GM21717 (cell line): ENCODE measurements around the gene TNFRSF18.

ENCODE experiments used
- ATAC-seq: cut with Tn5 transposase; IDR thresholded peaks from one replicate; pipeline ENCODE4 v1.9.1; 2021; ENCODE audit warnings: mild to moderate bottlenecking, moderate library complexity; ENCODE audit not compliant: unreplicated experiment

TNFRSF18 gene

DNA sequence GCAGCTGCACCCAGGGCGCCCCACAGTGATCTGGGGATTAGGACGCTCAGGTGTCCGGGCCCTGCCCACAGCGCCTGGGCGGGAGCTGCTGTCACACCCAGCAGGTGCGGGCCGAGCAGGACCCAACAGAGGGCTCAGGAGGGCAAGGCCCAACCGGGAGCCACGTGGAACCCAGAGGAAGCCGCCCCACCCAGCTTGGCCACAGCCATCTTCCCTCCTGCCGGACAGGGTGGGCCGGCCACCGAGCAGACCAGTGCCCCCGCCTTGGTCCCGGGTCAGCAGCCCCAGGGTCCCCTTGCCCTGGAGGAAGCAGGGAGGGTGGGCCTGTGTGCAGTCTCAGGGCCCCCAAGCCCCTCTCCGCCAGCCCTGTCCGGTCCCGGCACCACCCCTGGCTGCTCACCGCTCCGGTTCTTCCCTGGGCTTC is 39.0 kb downstream of the TNFRSF18 start:
- no peak for ATAC-seq

DNA sequence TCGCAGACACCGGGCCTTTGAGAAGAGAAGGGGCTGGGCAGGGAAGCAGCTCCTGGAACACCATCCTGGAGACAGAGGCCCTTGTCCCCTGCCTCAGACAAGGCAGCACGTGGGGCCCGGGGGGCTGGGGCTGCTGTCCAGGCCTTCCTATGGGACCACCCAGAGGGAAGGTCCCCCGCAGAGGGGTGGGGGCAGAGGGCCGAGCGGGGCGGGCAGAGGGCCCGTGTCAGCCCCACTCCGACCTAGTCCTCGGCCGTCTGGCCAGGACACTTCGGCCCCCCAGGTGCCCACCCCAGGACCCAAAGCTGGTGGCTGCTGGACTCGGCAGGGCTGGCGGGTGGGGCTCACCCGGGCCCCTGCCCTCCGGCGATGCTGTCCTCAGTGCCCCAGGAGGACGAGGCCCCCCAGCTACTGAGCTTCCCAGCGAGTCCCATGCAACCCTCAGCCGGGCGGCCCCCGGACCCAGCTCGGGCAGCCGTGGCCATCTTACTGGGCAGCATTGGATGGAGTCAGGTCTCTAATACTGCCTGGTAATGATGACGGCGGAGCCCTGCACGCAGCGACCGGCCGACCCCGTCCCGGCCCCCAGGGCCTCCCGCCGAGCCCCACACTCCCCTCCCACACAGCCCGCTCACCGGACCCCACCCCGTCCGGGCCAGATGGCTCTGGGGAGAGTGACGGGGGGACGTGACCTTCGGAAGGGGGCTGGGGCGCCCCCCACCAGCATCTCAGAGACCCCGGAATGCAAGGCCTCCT is 39.6 kb downstream of the TNFRSF18 start:
- no peak for ATAC-seq

DNA sequence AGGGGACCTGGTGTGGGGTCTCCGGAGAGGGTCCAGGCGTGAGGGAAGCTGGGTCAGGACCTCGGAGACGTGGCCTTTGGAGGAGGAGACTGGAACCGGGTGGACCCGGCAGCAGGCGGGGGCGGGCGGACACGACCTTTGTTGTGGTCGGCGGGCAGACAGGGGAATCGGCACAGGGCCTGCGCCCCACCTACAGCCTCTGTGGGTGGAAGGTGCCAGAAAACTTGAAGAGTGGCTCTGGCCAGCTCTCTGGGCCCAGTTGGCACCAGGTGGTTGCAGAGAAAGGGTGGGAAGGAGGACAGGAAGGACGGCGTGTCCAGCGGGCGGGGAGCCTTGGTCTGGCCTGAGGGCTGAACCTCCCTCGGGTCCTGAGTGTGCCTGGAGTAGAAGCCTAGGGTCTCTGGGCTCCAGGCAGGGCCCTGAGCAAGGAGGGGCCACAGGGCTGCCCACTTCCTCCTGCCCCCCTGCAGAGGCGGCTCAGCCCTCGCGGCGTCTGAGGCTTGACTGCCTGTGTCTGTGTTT is 40.4 kb downstream of the TNFRSF18 start:
- no peak for ATAC-seq

DNA sequence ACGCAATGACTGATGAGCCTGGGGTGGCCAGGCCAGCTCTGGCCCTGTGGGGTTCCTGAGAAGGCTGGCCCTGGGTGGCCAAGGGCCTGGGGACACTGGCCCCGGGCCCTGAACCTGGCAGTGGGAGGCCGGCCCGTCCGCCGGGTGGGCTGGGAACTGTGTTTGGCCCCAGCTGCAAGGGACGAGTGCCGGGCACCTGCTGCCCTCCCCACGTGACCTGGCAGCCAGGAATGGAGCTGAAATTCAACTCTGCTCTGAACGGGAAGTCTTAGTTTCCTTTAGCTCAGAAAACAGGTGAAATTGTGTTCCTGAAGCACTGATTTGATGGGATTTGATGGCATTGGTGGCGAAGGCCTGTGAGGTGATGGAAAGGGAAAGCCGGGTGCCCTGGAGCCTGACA is 40.9 kb downstream of the TNFRSF18 start:
- ATAC-seq: no peak

DNA sequence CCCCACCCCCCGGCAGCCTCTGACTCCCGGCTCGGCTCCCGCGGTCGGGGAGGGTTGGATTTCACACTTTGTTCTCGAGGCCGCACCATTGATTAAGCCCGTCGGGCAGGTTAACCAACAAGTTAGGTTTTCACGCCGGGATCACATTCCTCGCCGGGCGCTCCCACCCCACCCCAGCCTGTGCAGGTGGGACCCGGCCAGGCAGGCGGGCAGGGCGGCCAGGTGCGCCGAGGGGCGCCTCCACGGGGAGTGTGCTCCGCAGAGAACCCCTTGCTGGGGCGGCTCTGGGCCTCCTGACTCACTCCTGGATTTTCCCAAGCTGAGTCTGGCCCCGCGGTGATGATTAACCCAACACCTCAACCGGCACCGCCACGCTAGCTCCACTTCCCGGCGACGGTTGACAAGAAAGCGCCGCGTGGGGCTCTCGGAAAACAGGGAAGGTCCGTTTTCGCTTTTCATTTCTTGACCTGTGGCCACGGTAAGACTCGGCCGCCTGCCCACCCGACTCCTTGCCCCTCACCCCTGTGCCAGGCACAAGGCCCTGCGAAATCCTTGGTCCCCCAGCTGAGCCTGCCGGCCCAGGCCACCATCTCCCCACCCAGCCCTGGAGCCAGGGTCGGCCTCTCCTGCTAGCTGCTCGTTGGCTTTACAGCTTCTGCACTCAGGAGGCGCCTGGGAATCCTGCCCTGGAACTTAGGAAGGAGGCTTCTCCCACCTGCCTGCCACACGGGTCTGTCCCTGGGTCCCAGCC is 41.5 kb downstream of the TNFRSF18 start:
- no peak for ATAC-seq

DNA sequence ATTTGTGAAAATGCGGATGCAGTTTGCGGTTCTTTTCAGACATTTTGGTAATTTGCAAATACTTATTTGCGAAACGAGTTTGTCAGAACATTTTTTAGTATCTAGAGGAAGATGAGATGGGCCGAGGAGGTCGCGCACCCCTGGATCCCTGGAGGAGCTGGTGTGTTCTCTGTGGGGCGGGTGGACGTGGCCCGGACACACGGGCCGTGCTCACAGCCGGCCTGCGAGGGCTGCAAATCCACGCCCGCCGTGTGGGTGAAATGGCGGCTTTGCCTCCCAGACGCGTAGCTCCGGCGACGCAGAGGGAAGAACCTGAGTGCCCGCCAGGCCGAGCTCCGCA is 42.1 kb downstream of the TNFRSF18 start:
- no peak for ATAC-seq

DNA sequence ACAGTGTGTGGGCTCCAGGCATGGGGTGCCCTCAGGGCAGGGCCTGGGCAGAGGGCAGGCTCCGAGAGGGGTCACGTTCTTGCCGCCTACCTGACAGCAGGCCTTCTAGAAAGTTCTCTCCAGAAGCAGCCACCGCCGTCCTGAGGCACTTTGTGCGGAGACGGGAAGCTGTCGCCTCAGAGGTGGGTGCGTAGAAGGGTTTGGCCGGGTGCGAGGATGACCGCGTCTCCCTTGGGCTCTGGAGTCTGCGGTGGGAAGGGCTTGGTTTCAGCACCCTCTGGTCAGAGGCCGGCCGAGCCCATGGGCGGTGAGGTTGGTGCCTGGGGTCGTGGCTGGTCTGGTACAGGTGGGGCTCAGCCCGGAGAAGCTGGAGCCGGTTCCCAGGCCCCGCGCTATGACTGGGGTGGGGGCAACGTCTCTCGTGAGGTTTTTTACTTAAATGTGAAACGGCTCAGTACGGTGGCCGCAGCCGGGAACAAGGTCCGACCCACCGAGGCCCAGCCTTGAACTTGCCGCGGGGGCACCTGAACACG is 42.8 kb downstream of the TNFRSF18 start:
- ATAC-seq: no peak

DNA sequence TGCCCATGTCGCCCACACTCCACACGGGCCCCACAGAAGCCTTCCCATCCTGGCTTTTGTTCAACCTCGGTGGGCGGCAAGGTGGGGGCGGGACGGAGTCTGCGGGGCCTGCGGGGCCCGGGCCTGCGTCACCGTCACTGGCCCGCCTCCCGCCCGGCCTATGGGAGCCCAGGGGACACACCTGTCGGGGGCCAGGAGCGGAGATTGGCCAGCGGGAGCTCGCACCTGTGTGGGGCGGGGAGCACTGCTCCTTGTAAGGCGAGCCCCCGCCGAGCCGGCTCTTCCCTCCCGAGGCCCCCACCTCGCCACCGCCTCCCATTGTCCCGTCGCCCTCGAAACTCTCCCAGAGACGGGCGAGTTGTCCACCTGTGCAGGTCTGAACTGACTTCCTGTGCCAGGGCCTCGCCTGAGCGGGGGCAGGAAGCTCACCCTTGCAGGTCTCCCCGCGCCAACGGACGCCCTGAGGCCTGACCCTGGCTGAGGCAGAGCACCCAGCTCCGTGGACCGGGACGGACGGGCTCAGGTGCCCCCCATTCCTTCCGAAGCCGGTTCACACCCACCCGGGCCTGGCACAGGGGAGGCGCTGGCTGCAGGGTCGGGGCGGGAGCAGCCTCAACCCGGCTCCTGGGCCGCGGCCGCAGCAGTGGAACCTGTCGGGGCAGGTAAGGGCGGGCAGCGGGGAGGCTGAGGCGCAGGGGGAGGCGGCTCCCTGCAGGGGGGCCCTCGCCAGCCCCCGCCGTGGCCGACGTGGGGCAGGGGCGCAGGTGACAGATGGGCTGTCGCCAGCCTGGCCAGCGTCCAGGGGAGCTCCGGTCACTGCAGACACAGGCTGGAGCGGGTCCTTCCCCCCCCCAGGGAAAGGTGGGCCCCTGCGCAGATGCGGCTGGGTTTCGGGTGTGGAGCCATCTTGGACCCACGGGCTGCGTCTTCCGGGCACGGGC is 43.5 kb downstream of the TNFRSF18 start:
- ATAC-seq: no peak

DNA sequence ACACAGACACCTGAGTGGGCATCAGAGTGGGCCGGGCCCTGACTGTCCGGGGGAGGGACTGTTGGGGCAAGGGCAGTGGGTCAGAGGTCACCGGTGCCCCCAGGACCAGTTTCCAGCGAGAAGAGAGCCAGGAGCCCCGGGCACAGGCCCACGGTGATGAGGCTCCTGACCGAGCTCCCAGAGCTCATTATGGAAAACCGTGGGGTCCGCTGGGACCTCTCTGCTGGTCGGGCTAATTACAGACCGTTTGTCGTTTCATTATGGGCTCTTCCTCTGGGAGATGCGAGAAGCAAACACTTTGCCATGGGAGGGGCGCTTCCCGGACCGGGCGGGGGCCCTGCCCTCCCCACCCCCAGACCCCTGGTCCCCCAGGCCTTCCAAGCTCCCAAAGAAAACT is 44.7 kb downstream of the TNFRSF18 start:
- no peak for ATAC-seq

DNA sequence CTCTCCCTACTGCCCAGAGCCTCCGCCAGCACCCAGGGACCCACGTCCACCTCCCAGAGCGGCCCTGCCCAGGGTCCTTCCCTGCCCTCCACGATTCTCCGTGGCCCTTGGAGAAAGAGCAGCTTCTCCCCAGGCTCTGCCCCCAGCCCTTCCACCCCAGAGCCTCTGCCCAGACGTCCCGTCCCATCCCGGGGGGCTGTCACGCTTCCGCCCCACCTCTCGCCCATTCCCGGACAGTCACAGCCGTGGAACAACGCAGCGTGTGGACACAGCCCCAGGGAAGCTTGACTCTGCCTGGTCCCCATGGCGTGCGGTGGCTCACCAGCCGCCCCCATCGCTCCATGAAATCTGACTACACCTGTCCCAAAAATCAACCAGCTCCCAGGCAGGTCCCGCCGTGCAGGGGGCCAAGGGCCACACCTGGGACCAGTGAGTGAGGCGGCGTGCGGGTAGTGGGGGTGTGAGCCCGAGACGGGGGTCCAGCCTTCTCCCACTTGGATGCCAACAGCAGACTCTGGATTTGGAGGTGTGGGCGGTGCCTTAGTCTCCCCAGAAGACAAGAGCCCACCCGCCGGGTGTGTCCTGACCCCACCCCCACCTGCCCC is 45.2 kb downstream of the TNFRSF18 start:
- no peak for ATAC-seq

DNA sequence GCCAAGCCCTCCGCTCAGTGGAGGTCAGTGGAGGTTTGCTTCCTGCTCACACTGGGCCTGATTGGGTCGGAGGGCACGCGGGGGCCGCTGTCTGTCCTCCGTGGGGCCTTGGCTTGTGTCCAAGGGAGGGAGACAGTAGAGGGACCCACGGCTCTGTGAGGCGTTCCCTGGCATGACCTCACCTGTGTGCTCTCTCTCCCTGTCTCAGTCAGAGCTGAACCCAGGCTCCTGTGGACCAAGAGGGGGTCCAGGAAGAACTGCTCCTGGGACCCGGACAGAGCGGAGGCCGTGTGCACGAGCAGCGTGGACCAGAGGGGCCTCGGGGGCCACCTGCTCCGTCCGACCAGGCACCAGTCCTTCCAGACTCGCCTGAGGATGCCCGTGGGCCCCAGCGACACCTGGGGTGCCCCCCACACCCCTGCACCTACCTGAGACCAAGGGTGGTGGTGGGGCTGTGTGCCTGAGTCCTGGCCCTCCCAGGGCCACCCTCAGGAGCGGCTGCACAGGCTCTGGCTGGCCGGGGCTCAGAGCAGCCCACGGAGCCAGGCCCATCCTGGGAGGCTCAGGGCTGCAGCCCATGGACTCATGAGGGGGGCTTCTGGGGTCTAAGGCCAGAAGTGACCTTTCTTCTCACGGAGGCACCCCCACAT is 46.0 kb downstream of the TNFRSF18 start:
- no peak for ATAC-seq

DNA sequence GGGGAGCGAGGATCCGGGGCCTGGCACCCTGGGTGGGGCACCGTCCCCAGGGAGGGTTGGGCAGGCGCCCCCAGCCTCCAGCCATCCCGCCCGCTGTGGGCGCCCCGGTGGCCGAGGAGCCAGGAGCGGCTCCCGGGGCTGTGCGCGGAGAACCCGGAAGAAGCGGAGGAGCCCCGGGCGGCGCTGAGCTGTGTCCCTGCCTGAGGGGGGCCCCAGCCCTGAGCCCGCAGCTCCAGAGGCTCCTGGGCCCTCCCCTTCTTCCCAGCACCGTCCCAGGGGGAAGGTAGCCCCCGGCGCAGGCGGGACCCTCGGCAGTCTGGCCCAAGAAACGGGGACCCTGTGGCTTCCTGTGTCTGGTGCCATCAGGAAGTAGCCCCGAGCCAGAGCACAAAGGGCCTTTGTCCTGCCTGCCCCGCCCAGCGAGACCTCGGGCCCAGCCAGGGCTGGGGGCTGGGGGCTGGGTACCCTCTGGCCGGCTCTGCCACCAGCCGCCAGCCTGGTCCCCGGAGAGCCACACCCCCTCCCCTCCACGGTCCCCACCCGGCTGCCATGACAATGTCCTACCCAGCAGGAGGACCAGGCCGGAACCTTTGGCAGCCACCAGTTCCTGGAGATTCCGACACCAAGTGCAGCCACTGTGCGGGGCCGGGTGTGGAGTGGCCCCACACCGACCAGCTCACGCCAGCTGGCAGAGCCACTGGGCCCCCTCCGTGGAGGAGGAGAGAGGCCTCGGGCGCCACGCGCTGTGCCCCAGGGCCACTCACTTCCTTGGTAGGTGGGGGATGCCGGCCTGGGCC is 48.3 kb downstream of the TNFRSF18 start:
- peak; percentile 38 for ATAC-seq

DNA sequence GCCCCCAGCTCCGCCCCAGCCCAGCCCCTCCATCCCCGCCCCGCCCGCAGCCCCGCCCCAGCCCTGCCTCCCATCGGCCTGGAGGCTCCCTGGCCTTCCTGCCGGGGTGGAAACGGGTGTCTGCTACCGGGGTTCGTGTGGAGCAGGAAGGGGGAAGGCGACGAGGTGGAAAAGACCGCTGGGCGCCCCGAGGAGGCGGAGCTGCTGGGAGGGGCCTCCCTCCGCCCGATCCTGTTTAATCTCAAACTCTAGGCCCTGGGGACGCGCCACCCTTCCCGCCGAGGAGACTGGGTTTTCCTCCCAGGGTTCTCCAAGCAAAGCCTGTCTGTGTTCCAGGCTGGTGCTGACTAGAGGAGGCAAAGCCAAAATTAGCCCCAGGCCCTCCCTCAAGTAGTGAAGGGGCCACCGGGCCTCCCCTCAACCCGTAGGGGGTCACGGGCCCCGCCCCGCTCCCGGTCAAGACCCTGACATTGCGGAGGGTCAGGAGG is 48.9 kb downstream of the TNFRSF18 start:
- peak; percentile 49 for ATAC-seq

DNA sequence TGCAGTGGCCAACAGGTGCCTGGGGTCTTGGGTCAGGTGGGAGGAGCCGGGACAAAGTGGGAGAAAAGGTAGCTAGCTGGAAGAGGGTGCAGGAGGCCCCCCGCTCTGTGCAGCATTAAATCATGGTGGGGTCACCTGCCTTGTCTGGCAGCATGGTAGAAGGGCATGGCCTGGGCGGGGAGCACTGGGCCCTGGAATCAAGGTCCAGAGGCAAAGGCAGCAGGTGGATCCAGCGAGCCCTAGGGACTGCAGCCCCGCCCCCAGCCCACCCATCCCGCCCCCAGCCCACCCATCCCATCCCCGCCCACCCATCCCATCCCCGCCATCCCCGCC is 49.4 kb downstream of the TNFRSF18 start:
- ATAC-seq: no peak

DNA sequence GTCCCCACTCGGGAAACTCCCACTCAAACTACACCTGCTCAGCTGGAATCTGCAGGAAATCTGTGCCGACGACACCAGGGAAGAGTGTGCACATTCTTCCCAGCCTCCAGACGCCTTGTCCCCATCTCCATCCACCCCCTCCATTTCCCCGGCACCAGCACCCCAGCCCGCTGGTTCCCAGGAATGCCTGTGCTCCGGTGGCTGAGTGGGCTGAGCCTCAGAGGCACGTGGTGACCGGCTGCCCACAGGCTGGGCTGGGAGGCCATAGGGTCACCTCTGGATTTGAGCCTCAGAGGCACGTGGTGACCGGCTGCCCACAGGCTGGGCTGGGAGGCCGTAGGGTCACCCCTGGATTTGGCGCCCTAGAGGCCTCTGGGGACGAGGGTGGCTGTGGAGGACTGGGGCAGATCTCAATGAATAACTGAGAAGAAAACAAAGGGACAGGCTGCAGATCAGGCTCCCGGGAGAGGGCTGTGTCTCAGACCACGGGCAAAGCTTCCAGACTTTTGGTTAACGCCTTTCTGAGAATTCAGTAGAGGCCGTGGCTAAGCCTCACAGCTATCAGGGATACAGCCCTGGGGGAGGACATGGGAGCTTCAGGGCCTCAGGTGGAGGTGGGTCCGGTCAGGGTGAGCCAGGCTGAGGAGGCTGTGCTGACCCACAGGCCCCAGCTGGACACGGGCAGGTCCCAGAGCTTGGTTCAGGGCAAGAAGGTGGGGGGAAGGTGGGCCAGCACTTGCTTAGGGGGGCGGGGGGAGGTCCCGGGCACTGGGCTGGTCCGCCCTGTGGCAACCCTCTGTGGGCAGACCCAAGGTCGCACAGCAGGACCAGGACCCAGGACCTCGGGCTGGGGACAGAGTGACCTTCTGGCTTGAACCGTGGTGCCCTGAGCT is 50.0 kb downstream of the TNFRSF18 start:
- ATAC-seq: no peak

DNA sequence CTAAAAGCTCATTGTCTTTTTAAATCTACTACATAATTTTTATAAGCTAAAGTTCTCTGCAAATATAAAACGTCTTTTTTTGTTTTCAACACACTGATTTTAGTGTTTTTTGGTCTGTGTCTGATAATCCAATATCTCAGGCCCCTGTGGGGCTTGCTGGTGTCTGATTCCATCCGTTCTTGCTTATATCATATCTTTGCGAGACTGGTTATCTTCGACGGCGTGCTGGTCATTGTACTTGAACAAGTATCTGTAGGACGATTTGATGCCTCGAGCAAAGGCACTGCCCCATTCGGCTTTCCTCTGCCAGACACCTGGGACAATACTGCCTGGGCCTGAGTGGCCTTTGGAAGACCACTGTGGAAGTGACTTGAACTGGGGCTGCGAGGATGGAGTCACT is 51.1 kb downstream of the TNFRSF18 start:
- ATAC-seq: no peak

DNA sequence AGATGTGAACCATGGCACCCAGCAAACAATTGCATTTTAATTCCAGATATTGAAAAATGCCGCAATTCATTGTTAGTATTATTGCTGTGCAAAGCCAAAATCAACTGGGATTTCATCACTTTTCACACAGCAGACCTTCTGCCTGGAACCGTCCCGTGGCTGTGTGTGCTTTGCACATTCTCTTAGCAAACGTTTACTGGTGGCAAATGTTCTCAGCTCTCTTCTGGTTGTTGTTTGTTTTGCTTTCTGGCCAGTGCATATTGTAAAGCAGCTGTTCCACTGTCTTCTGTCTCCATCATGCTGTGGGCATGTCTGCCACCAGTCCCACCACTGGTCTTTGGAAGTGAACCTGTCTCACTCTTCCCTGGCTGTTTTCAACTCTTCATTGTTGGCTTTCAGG is 52.5 kb downstream of the TNFRSF18 start:
- ATAC-seq: no peak
